CD4-positive, alpha-beta T cell treated with Interleukin-15 for 4 hours (primary cell): Measurements from ENCODE around the gene RUVBL1.

Source experiments
- DNase-seq: peaks from one replicate; pipeline ENCODE4 v3.0.0-alpha.2; 2020; ENCODE audit warnings: low spot score

The RUVBL1 gene

GRCh38 chr3:128133273-128133883, 9.8 kb upstream of the RUVBL1 start:
- peak; percentile 58 for DNase-seq

GRCh38 chr3:128131897-128132646, 8.5 kb upstream of the RUVBL1 start:
- no peak for DNase-seq

GRCh38 chr3:128128251-128128650, 4.6 kb upstream of the RUVBL1 start:
- no peak for DNase-seq

GRCh38 chr3:128127236-128127635, 3.6 kb upstream of the RUVBL1 start:
- DNase-seq, result no peak

DNA sequence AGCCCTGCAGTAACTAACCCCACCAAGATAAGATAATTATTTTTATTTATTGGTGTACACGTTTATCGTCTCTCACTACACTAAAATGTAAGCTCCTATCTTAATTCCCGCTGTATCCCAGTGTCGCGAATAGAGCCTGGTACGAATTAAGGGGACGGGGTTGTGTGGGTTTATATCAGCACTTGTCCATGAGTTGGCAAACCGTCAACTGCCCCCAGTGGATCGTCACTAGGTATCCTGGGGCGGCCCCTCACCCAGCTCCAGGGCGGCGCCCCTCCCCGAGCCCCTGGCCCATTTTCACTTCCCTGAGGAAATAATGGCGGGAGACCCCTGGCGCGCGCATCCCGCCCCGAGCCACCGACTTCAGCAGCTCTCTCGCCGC, 465 bp downstream of the RUVBL1 start:
- no peak for DNase-seq

DNA sequence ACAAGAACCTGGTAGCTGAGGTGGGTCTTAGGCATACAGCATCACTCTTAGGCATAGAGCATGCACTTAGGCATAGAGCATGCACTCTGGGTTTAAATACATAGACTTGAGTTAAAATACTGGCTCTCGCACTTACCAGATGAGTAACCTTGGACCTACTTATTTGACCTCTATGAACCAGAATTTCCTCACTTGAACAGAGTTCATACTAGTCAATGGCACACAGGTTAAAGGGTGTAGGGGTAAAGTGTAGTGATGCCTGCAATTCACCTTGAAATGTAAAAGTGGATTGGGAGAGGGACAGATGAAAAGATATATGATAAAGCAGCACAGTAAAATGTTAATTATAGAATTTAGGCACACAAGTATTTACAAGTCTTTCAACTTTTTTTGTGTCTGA, 1.6 kb downstream of the RUVBL1 start:
- no peak for DNase-seq

GRCh38 chr3:128113817-128114794, 9.5 kb downstream of the RUVBL1 start:
- DNase-seq, result peak; percentile 13

GRCh38 chr3:128112357-128112968, 11.1 kb downstream of the RUVBL1 start:
- peak; percentile 65 for DNase-seq

DNA sequence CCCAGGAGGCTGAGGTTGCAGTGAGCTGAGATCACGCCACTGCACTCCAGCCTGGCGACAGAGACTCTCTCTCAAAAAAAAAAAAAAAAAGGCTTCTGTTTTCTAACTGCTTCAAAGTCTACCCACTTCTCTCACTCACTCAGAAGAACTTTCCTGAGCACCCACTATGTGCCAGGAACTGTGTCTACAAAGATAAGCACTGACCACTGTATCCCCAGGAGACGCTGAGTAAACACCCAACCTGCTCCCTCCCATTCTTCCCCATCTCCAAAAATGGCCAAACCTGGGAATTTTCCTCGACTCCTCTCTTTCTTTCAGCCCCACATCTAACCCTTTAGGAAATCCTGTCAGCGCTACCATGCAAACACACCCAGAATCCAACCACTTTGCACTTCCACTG, 12.5 kb downstream of the RUVBL1 start:
- no peak for DNase-seq

GRCh38 chr3:128107834-128108233, 15.8 kb downstream of the RUVBL1 start:
- DNase-seq, result no peak

DNA sequence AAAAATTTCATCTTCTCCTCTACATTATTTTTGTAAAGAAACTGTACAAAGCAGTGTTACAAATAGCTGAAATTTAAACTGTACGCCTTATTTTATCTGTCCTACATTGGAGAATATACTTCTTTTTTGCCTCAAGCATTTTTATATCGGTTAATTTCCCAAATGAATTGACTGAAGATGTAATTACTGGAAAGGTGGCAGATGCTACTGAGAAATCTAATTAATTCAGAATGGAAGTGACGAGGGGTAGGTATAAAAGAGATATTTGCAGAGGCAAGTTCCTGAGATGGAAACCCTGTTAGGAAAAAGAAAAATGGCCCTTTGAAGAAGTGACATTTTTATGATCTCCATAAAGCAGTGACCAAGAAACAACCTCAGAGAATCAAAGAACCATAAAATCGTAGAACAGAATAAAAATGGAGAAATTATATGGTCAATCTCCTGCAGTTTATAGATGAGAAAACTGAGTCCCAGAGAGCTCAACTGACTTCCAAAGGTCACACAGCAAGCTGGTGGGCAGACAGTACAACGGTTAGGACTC, 20.4 kb downstream of the RUVBL1 start:
- no peak for DNase-seq

DNA sequence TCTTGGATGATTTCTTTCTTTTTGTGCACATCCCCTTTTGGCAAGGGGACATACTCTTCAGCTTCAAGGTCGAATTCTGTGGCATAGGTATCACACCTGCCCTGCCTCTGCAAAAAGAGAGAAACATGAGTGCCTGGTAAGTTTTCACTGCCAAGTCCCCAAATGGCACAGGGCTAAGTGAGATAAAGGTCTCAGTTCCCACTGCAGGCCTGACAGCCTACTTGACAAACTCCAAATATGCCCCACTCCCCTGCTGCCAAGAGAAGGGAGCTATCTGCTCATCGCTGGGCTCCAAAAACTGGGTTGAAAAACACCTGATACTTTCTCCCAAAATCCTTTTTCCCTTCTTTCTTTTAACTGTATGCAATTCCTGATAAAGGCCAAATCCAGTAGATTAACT, 23.0 kb downstream of the RUVBL1 start:
- no peak for DNase-seq

DNA sequence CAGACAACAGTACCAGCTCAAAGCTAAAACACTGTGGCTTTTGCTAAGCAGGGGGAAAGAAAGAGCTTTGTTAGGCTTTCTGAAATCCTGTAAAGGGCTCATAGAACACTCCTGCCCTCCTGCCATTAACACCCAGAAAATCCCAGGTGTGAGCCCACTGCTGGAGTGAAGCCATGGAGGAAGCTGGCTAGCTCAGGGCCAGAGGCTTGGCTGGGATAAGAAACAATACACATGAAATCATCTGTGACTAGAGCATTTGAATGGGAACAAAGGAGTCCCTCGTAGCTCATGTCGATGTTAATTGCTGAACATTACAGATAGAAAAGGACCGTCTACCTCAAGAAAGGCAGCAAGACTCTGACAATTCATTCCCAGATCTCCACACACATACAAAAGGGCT, 23.5 kb downstream of the RUVBL1 start:
- no peak for DNase-seq

- no peak for DNase-seq
Observed at GRCh38 chr3:128098234-128098633, 25.4 kb downstream of the RUVBL1 start.

DNA sequence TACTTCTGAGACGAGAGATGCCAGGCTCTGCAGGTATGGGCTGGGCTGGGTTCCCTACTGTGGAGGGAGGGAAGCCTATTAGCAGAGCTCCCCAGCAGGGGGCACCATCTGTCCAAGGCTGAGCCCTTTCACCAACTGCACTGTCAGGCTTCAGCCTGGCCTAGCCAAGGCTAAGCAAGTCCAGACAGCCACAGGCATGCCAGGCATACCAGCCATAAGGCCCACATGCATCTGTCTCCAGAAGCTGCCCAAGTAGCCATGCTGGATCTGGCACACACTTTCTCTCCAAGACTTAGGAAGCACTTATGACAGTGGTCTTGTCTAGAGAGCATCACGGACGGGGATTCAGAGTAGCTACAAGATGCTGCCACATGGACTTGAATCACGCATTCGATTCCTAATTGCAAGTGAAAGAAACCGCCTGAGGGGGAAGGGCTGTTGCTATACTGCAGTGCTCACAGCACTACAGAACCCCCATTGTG, 28.3 kb downstream of the RUVBL1 start:
- DNase-seq, result peak; percentile 80

DNA sequence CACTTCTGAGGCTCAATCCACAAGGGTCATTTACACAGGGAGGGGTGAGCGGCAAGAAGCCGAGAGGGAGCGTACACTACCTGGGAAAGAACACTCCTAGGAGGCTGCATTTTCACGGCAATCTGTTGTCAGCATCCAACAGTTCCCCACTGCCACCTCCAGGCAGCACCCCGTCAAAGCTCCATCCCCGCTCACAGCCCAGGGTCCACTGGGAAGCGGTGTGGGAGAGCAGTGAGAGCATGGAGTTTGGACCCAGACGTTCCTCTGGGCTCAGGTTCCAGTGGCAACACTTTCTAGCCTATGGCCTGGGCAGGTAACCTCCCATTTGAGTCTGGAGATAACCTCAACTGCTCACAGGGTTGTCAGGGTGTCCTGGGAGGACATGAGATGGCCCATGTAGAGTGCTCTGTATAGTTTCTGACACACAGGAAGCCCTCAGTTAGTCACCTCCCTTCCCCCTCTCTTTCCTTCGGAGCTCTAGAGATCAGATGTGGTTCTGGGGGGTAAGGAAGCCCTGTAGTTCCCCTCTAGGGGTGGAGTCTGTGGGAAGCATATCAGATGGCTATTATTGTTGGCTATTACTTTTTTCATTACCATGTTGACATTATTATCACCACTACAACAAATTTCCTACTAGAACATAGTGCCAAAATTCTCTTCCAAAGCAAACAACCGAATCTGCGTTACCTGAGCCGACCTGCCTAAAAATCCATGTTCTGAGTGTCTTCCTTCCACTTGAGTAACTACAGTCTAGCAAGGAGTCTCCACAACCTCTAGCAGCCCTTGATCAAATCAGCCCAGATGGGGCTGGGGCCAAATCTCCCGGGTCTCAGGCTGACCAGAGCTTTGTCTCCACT, 29.1 kb downstream of the RUVBL1 start:
- DNase-seq, result no peak

DNA sequence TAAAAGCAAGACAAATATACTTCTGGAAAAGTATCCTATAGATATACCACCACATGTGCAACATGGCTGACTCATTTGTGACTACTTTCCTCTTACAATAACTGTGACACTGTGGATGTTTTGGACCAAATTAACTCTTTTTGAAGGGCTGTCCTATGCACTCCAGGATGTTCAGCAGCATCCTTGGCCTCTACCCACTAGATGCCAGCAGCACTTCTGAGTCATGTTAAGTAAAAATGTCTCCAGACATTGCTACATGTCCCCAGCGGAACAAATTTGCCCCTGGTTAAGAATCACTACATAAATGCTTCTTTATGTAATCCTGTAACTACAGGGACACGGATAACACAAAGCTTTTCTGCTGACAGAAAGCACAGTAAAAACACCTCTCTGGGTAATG, 32.0 kb downstream of the RUVBL1 start:
- DNase-seq, result no peak

GRCh38 chr3:128089135-128089534, 34.5 kb downstream of the RUVBL1 start:
- no peak for DNase-seq

- DNase-seq, result no peak
Observed at GRCh38 chr3:128084675-128085021, 39.0 kb downstream of the RUVBL1 start.

DNA sequence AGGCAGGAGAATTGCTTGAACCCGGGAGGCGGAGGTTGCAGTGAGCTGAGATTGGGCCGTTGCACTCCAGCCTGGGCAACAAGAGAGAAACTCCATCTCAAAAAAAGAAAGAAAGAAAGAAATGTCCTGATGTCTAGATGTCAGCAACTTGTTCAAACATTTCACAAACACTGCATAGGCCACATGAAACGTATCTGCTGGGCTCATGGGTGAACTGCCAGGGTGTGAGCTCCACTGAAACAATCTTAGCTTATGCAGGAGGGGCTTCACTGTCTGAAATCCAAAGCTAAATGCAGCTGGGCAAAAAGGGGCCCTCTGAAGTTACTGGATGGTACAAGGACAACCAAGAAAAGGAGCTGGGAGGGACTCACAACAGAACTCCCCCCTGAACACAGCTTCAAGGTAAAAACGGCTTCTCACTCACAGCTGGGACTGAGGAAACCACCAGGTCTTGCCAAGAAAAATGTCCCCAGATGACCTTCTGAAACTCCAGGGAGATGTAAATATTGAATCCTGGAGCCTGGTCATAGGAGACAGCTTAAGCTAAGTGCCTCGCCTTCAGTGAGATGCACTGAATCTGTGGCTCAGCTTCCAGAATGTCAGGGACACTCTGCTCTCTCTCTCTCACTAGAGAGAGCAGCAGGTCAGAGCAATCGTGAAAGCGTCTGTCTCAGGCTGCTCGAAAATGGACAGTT, 39.5 kb downstream of the RUVBL1 start:
- no peak for DNase-seq
